KBM-7 (cell line): ENCODE measurements around the gene PLCXD1.
"Not testable (repeated sequence)": the region's sequence is repeated elsewhere in the genome, so short reads cannot be mapped to it uniquely, and the experiment has no call there.

Source experiments
- DNase-seq: peaks from one replicate; pipeline ENCODE4 v3.0.0-alpha.2; 2015
- in situ Hi-C: fragments of 300-500 bp; cut with MboI; formaldehyde crosslinking; loops from 2 replicates; pipeline ENCODE4 v1.14.3; 2020; ENCODE audit warnings: low sequenced_read_pairs, low pct_unique_long_range_greater_than_20kb, mixed read lengths

PLCXD1 gene

GRCh38 chrX:261919-262352 lies 19.2 kb upstream of the PLCXD1 start:
- in situ Hi-C loops: no loop called here
- DNase-seq: no peak

DNA sequence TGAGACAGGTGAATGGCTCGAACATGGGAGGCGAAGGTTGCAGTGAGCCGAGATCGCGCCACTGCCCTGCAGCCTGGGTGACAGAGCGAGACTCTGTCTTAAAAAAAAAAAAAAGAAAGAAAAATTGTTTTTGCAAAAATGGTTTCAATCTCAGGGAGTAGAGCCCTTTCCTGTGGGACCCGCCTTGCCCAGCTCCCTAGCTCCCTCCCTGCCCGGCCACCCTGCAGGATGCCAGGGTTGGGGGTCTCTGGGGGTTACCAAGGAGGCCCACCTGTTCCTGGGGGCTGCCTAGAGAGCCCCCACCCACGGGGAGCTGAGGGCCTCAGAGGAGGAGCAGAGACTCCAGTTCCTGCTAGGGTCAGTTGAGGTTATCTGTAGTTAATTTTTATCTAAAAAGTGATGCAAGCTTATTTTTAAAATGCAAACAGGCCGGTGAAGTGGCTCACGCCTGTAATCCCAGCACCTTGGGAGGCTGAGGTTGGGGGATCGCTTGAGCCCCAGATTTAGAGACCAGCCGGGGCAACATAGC lies 18.7 kb upstream of the PLCXD1 start:
- DNase-seq: no peak
- in situ Hi-C loops: no loop called here

DNA sequence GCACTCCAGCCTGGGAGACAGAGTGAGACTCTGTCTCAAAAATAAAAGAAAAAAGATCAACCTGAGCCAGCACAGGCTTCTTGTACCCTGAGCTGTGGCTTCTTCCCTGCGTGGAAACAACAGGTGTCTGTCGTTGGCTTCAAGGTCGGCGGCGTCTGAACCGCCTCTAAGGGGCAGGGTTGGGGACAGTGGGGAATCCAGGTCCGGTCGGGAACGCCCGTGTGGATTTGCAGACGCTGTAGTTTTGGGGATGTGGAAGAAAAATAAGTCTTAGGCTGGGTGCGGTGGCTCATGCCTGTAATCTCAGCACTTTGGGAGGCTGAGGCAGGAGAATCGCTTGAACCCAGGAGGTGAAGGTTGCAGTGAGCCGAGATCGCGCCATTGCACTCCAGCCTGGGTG lies 17.2 kb upstream of the PLCXD1 start:
- in situ Hi-C loops, DNase-seq: not testable (repeated sequence)

GRCh38 chrX:264634-265455 lies 16.3 kb upstream of the PLCXD1 start:
- in situ Hi-C loops: no loop called here
- peak; percentile 51 for DNase-seq

GRCh38 chrX:265502-265901 lies 15.7 kb upstream of the PLCXD1 start:
- in situ Hi-C loops: no loop called here
- no peak for DNase-seq

- DNase-seq: no peak
- in situ Hi-C loops: no loop called here
Observed at GRCh38 chrX:267771-268261, 13.4 kb upstream of the PLCXD1 start.

GRCh38 chrX:270848-271367 lies 10.3 kb upstream of the PLCXD1 start:
- in situ Hi-C loops: no loop called here
- no peak for DNase-seq

- DNase-seq: peak; percentile 99
- in situ Hi-C loops: no loop called here
Observed at GRCh38 chrX:274904-275475, 6.2 kb upstream of the PLCXD1 start.

- in situ Hi-C loops: no loop called here
- no peak for DNase-seq
Observed at GRCh38 chrX:275476-275966, 5.7 kb upstream of the PLCXD1 start.

DNA sequence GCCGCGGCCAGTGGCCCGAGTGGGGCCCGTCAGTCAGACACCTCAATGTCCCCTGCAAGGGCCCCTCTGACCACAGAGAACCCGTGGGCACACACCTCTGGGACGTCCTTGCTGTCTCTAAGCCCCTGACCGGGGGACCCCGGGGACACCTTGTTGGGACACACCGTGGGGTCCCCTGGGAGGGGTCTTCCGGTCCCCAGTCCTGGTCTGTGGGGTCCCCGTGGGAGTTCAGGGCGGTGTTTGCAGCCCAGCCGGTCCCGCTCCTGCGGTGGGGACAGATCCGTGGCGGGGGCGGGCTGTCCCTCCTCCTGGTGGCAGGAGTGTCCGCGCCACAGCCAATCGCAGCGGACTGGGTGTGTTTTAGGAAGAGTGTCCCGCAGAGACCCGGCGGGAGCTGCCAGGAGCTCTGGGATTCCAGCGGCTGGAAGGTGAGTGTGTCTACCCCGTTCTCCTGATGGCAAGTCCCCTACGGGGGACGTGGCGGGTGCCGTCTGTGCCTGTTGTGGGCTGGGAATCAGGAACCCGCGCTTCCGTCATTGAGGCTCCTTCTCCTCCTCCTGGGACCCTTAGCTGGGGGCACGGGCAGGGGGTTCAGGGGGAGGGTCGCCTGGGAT lies 5.1 kb upstream of the PLCXD1 start:
- DNase-seq: peak; percentile 97
- in situ Hi-C loops: no loop called here

GRCh38 chrX:276581-277201 lies 4.5 kb upstream of the PLCXD1 start:
- in situ Hi-C loops: no loop called here
- no peak for DNase-seq

DNA sequence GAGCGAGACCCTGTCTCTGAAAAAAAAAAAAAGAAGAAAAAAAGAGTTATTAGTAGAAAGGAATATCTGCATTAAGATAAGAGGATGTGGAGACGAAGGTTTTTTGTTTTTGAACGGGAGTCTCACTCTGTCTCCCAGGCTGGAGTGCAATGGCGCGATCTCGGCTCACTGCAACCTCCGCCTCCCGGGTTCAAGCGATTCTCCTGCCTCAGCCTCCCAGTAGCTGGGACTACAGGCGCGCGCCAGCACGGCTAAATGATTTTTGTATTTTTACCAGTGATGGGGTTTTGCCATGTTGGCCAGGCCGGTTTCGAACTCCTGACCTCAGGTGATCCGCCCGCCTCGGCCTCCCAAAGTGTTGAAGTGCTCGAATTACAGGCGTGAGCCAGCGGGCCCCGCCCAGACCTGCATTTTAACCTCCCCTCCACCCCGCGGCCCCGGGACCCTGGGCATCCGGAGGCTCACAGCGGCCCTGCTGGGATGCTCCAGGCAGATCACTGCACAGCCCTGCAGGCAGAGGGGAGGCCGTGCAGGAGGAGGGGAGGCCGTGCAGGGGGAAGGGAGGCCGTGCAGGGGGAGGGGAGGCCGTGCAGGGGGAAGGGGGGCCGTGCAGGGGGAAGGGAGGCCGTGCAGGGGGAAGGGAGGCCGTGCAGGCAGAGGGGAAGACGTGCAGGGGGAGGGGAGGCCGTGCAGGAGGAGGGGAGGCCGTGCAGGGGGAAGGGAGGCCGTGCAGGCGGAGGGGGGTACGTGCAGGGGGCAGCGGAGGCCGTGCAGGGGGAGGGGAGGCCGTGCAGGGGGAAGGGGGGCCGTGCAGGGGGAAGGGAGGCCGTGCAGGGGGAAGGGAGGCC lies 1.2 kb upstream of the PLCXD1 start:
- in situ Hi-C loops: not testable (repeated sequence)
- DNase-seq: peak; percentile 50

DNA sequence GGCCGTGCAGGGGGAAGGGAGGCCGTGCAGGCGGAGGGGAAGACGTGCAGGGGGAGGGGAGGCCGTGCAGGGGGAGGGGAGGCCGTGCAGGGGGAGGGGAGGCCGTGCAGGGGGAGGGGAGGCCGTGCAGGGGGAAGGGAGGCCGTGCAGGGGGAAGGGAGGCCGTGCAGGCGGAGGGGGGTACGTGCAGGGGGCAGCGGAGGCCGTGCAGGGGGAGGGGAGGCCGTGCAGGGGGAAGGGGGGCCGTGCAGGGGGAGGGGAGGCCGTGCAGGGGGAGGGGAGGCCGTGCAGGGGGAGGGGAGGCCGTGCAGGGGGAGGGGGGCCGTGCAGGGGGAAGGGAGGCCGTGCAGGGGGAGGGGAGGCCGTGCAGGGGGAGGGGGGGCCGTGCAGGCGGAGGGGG lies 459 bp upstream of the PLCXD1 start:
- in situ Hi-C loops, DNase-seq: not testable (repeated sequence)

- in situ Hi-C loops, DNase-seq: not testable (repeated sequence)
Observed at GRCh38 chrX:282000-282681, 960 bp downstream of the PLCXD1 start.

- DNase-seq: no peak
- in situ Hi-C loops: no loop called here
Observed at GRCh38 chrX:283115-283845, 2.1 kb downstream of the PLCXD1 start.

- in situ Hi-C loops: no loop called here
- no peak for DNase-seq
Observed at GRCh38 chrX:285076-285677, 4.0 kb downstream of the PLCXD1 start.

- no peak for DNase-seq
- in situ Hi-C loops: no loop called here
Observed at GRCh38 chrX:287670-288069, 6.5 kb downstream of the PLCXD1 start.
